ENCODE results near the gene TBC1D8.
"Not testable (repeated sequence)": the region's sequence is repeated elsewhere in the genome, so short reads cannot be mapped to it uniquely, and the experiment has no call there.

TBC1D8 gene

GRCh38 chr2:101151146-101151858 is at the start of gene TBC1D8:
TSS of gene TBC1D8 (minus strand) at chr2:101151382. CDS start at chr2:101151253, 129 bp downstream.
- DNase-seq (ENCODE audit: low spot score): peak; percentile 87

- peak; percentile 48 for DNase-seq (ENCODE audit: low spot score)
These were observed 49.5 kb upstream of the TBC1D8 start for GRCh38 chr2:101200676-101201075.

- DNase-seq (ENCODE audit: low spot score): no peak
These were observed 48.1 kb upstream of the TBC1D8 start for GRCh38 chr2:101199251-101199791.

GRCh38 chr2:101197814-101198213 is 46.6 kb upstream of the TBC1D8 start:
- no peak for DNase-seq (ENCODE audit: low spot score)

DNA sequence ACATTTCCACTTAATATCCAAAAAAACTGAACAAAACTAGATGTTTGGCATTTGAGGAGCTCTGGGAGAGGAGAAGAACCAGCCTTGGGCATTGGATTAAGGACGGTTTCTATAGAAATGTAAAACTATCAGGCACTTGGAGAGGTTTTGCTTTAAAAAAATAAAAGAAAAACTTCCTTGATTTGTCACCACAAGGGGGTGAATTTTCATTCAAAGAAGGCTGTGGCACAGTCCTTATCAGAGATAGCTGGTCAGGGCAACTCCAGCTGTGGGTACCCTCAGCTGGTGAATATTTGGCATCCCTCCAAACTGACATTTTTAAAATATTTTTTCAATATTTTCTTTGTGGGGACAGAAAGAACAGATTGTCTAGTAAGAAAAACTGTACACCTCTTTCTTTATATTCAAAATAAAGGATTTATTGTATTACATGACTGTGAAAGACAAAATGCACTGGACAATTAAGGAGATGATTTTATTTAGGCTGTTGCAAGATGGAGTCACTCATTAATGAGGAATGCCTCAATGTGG is 46.1 kb upstream of the TBC1D8 start:
- DNase-seq (ENCODE audit: low spot score): no peak

DNA sequence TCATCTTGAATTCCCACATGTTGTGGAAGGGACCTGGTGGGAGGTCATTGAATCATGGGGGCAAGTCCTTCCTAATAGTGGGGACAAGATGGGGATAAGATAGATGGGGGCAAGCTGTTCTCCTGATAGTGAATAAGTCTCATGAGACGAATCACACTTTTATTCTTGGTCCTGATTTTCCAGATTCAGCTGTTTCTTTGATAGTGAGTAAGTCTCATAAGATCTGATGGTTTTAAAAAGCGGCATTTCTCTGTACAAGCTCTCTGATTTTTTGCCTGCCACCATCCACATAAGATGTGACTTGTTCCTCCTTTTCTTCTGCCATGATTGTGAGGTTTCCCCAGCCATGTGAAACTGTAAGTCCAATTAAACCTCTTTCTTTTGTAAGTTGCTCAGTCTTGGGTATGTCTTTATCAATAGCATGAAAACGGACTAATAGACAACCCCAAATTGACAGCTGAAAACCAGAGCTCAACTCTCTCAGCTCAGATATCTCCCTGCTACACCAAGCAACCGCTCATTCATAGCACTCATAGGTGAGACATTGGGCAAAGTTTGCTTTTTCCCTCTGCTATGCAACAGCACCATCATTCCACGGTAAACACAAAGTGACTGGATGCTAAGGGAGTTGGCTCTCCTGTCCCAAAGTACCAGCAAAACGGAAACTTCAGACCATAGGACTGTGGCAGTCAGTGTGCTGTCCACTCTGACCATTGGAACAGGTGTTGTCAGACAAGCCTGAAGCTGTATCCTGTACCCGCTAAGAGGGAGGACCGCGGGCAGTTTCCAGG is 44.9 kb upstream of the TBC1D8 start:
- no peak for DNase-seq (ENCODE audit: low spot score)

DNA sequence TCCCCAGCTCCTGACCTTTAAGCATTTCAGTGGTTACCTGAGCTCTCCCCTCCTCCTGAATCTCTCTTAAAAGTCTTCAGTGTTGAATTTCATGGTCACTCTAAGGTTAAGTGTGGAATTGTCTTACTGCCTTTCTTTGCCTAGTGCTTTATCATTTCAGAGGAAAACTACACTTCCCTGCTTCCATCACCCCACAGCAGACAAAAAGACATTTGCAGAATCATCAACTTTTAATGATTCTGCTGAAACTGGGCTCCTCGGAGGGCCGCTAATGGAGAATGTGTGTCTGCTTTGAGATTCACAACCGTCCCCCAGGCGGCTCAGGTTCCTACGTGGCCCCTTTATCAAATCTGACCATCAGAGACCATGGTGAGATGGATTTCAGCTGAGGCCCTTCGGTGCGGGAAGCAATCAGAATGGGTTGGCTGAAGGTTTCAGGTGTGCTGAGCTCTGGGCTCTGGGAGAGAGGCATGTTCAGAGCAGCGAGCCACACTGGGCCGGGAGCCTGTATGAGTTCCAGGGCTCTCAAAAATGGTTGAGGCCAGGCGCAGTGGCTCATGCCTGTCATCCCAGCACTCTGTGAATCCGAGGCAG is 41.9 kb upstream of the TBC1D8 start:
- no peak for DNase-seq (ENCODE audit: low spot score)

DNA sequence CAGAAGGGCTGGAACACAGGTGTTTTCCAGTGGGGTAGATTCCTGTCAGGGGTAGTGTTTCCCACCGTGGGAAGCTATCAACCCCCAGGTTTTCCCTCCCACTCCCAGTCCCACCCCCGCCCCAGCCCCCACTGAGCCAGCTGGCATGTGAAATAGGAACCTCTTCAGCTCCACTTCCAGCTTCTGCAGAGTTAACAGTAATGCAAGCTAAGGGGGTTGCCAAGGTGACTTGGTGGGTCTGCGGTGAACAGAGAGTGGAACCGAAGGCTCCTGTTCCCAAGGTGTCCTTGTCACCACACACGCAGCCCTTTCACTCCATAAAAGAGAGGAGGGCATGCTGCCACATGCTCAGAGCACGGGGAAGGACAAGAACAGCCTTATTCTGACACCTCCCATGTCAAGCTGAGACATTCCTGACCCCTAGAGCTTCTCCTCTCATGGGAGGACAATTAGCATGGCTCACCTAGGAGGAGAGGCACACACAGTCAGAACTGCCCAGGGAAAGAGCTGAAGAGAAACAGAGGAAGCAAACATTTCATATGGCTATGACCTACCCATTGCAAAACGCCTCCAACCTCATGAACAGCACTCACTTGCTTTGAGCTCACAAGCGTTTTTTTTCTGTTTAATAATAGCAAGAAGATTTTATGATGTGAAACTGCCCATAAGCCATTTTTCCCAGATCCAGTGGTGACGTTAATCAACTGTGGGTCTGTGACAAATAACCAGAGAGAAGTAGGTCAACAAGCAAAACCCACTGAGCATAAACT is 39.8 kb upstream of the TBC1D8 start:
- DNase-seq (ENCODE audit: low spot score): no peak

DNA sequence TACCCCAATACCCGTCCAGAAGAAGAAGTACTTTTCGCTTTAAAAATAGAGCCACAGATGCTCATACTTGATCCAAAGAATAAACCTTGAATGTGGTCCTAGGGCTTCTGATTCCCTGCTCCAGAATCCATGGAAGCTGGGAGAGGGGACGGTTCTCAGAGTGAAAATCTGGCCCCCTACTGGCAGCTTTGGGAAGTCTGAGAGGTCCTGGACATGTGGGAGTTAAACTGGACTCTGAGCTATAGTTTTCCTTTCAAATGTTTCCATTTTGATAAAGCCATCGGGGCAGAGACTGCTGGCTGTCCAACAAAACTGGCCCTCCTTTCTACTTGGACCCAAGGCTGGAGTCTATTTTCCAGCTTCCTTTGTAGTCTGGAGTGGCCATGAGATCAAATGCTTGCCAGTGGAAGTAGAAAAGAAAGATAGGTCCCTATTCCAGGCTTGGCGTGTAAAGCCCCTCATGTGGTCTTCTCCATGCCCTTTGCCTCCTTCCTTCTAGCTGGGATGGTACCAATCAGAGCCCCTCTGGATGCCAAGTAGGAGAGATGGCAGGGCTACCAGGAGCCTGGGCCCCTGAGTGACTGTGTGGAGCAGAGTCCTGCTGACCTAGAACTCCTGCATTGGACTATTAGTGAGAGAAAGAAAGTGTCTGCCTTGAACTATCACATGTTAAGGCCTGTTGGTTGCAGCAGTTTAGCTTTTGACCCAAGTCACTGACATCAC is 37.7 kb upstream of the TBC1D8 start:
- no peak for DNase-seq (ENCODE audit: low spot score)

- no peak for DNase-seq (ENCODE audit: low spot score)
These were observed 35.9 kb upstream of the TBC1D8 start for GRCh38 chr2:101187131-101187530.

GRCh38 chr2:101185656-101186055 is 34.5 kb upstream of the TBC1D8 start:
- DNase-seq (ENCODE audit: low spot score): no peak

GRCh38 chr2:101185085-101185484 is 33.9 kb upstream of the TBC1D8 start:
- DNase-seq (ENCODE audit: low spot score): no peak

- no peak for DNase-seq (ENCODE audit: low spot score)
These were observed 28.8 kb upstream of the TBC1D8 start for GRCh38 chr2:101179982-101180381.

- no peak for DNase-seq (ENCODE audit: low spot score)
These were observed 25.6 kb upstream of the TBC1D8 start for GRCh38 chr2:101176803-101177202.

DNA sequence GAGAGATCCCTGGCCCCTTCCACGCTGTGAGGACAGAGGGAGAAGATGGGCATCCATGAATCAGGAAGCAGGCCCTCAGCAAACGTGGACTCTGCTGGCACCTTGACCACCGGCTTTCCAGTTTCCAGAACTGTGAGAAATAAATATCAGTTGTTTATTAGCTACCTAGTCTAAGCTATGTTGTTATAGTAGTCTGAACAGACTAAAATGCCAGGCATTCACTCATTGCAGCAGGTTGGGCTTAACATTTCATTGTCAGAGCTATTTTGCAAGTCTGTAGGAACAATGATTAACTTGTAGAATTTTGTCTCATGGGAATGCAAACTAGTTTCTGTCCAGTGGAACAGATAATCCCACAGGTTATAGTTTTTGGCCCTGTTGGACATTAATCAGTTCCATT is 24.8 kb upstream of the TBC1D8 start:
- DNase-seq (ENCODE audit: low spot score): no peak

DNA sequence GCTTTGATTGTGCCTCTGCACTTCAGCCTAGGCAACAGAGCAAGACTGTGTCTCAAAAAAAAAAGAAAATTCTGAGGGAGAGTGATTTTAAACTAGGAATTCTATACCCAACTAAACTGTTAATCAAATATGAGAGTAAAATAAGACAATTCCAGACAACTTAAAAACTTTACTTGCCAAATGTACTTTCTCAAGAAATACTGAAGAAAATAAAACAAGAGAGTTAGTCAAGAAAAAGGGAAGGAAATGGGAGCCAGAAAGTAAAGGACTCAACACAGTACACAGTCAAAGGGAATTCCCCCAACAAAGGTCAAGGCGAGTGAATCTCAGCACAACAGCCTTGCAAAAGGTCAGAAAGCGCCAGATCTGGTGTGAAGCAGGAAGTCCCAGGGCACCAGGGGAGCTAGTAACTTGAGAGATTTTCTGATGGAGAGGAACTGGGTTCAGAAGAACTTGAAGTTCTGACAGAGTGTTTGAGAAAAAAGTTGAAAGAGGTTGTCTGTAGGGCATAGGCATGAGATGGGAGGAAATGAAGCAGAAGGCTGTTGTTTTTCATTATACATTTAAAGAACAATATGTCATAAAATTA is 22.6 kb upstream of the TBC1D8 start:
- DNase-seq (ENCODE audit: low spot score): no peak

DNA sequence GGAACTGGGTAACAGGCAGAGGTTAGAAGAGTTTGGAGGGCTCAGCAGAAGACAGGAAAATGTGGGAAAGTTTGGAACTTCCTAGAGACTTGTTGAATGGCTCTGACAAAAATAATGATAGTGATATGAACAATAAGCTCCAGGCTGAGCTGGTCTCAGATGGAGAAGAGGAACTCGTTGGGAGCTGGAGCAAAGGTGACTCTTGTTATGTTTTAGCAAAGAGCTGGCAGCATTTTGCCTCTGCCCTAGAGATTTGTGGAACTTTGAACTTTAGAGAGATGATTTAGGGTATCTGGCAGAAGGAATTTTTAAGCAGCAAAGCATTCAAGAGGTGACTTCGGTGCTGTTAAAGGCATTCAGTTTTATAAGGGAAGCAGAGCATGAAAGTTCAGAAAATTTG is 18.6 kb upstream of the TBC1D8 start:
- not testable (repeated sequence) for DNase-seq (ENCODE audit: low spot score)

DNA sequence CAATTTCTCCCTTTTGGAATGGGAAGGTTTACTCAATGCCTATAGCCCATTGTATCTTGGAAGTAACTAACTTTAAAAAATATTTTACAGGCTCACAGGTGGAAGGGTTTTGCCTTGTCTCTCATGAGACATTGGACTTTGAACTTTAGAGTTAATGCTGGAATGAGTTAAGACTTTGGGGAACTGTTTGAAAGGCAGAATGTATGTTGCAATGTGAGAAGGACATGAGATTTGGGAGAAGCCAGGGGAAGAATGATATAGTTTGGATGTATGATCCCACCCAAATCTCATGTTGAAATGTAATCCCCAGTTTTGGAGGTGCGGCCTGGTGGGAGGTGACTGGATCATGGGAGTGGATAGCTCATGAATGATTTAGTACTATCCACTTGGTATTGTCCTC is 17.5 kb upstream of the TBC1D8 start:
- DNase-seq (ENCODE audit: low spot score): no peak

- not testable (repeated sequence) for DNase-seq (ENCODE audit: low spot score)
These were observed 16.4 kb upstream of the TBC1D8 start for GRCh38 chr2:101167532-101167931.

GRCh38 chr2:101164021-101164420 is 12.8 kb upstream of the TBC1D8 start:
- no peak for DNase-seq (ENCODE audit: low spot score)
